ENCODE data around the gene ALDH8A1.

- no peak for TF ChIP-seq CTCF (conservative IDR thresholded peaks at IDR 0.05)
- no peak for TF ChIP-seq EZH2 (IDR thresholded peaks at IDR 0.05; ENCODE audit: low read depth)
These were observed 24.1 kb downstream of the ALDH8A1 start for GRCh38 chr6:134925800-134926199.
